ENCODE results near the gene ITPK1.
A peak's percentile ranks its signal among the peaks of the same experiment; 100 is the strongest.

The ITPK1 gene

DNA sequence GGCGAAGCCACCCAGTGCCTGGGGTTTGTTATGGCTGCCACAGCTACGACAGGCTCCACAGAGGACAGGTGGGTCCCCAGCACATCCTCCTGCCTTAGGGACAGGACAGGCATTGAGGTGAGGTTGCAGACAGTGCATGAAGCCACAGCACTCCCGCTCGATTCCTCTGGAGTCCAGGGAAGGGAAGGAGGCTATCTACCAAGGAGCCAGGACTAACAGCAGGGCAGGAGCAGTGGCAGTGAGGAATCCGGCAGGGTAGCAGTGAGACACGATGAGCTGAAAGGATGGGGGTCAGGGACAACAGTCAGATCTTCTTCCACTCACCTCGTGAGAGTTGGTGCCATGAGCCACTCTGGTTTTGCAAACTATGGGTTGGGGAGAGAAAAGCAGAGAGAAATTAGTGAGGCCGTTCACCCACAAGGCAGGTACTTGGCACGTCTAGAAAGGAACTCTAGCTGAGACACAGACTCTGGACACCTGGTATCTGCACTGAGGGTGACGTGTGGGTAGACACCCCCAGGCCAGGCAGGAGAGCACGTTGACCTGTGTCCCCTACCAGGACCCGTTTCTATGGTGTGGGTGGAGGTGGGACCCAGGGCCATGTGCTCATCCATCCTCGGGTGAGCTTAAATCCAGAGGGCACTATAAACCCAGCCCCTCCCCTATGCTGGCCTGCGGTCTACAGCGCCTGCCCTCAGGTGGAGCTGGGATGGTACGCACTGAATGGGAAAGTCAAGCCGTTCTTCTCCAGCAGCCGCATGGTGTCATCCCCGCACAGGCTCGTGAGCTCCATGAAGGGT is 153.5 kb downstream of the ITPK1 start:
- no peak for DNase-seq

DNA sequence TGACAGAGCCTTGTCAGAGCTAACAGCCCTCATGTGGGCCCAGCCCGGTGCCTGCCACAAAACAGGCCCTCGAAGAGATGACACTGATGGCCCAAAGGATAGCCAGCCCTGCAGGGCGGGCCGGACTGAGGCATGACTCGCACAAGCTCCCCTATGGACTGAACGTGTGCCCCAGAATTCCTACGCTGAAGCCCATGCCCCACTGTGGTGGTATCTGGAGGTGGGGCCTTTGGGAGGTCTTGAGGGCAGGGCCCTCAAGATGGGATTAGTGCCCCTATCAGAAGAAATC is 154.2 kb downstream of the ITPK1 start:
- DNase-seq = no peak

DNA sequence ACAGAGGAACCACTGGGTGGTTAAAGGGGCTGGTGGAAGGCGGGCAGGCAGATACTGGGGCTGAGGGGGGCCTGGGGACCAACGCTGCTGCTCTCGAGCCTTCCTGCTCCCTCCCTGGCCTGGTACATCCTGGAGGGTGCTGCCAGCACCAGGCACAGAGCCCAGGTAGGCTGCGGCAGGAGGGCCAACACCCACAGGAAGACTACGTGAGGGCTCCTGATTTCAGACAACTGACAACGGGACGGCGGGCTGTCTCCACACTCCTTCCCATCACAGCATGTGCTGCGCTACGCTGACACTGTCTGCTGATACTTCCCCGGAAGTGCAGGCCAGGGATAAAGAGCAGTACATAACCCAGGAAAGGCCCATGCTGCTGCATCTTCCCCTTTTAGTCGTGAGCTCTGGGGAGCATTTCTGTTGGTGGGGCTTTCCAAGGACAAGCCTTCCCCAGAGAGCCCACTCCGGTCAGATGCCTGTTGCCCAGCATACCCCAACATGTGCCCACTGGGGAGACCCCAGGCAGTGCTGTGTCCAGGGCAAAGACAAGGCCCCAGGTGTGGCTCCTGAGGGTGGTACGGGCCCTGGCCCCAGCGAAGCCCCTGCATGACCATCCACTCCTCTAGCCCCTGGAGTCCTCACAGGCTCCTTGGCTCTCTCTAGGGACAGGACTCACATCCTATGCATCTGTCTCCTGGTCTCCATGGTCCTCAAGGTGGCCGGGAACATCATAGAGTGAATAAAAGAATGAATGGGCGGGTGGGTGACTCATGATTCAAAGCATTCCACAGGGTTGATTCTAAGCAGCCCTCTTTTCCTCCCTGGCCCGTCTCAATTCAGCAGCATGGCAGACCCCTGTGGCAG is 154.8 kb downstream of the ITPK1 start:
- no peak for DNase-seq

DNA sequence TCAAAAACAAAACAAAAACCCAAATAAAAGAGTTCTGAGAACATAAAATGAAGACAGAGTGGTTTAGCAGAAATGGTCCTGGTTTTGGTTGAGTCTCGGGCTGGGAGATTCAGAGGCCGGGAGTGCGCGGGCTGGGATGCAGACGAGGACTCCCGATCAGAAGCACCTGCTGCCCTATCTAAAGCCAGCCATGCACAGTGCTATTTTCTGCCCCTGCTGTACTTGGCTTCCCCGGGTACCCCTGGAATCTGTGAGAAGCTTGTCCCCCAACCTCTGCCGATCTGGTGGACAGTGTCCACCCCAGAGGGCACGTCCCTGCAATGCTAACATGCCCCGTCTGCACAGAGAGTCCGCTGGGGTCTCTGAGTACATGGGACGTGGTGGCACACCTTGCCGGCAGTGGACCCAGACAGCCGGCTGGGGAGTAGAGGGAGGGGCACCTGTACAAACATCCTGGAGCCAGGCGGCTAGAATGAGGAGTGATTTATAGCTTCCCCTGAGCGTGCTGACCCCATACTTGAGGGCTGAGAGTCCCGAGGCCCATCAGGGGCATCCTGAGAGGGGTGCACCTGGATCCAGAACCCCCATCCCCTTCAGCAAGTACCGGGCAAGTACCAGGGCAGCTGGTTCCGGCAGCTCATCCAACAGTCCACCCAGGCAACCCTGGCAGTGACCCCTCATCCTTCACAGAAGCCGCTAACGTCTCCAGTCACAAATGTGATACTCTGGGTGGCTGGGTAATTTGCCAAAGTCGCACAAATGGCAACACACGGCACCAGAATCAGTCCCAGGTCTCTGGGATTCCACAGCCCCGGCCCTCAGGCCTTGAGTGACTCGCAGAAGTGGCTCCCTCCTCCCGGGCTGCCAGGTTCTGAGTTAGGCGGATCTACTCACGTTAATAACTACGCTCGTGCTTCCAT is 155.7 kb downstream of the ITPK1 start:
- DNase-seq = no peak

DNA sequence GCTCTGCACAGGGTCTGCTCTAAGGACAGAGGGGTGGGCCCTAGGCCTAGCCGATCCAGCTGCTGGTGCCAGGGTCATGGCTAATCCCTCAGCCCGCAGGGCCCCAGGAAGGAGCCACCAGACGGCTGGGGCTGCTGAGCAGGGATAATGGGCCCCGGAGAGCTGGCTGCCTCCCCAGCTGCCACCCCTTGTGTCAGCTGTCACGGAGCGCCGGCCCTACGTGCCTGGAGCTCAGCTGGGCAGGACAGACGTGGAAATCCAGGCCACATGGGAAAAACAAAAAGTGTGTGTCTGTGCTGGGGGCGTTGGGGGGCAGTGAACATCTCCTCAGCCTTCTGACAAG is 156.6 kb downstream of the ITPK1 start:
- no peak for DNase-seq

DNA sequence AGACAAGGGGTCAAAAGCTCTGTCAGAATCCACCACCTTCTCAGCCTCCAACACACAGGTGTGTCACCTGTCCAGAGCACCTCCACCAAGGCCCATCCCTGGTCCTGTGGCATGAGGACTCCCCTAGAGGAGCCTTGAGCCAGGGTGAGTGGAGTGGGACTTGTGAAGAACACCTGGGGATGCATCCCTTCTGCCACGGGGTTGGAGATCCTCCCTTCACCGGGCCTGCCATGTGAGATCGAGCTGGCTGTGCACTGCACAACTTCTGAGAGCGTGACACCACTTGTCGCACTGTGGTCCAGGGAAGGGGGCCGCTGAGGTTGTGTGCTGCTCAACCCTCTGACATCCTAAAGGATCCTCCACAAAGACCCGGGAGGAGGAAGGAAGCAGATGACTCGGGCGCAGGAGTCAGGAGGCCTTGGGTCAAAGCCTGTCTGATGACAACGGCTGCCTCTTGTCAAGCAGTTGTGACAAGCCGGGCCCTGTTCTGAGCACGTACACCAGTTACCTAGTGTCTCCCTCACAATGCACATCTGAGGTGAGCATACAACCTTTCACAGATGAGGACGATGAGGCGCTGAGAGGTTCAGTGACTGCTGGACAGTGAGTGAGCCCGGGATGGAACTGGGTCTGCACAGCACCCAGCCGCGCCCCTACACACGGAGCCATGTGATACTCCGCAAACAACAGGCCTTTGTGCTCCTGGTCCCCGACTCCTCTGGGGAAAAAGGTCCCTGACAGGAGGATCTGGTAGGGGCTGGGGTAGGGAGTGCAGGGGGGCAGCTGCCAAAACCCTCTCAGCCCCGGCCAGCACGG is 157.1 kb downstream of the ITPK1 start:
- no peak for DNase-seq

DNA sequence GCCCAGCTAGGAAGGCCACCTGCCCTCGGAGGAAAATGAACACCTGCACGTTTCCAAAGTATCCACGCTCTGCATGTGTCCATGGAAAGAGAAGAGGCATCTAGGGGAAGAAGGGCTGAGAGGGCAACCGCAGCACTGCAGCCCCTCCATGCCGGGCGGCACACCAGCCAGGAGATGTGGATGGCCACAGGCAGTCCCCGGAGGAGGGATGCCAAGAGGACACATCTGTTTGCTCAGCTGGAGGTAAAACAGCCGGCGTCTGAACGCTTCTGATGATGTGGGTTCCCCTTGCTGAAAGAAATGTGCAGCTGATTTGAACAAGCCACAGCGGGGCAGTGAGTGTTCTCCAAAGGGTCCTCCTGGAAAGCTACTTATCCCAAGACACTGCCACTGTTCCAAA is 158.8 kb downstream of the ITPK1 start:
- DNase-seq = no peak

DNA sequence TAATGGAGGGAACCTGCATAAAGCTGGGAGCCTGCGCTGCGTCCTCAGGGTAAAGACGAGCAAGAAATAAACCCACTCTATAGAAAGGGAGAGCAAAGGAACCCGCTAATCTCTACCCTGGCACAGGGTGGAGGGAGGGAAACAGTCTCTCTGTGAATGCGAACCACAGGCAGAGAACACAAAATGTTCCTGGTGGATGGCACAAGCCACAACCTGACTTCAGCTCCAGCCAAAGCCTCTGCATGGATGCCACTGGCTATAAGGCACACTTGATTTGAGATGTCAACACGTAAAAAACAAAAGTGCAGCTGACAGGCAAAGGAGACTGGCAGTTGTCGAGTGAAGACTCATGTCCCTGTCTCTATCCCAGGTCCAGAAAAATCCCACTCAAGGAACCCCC is 160.3 kb downstream of the ITPK1 start:
- DNase-seq = no peak

DNA sequence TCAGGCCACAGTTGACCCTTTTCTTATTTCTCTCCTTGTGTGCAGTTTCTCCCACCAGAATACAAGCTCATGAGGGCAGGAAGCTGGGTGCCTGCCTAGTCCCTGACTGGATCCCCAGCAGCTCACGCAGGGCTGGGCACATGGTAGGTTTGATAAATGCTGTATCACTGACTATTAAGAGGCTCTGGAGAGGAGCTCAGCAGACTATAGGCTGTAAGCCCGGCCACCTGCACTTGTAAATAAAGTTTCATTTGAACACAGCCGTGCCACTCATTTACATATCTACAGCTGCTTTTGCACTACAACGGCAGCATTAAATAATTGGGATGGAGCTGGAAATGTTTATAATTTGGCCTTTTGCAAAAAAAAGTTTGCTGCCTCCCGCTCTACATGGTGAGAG is 160.8 kb downstream of the ITPK1 start:
- DNase-seq = no peak

DNA sequence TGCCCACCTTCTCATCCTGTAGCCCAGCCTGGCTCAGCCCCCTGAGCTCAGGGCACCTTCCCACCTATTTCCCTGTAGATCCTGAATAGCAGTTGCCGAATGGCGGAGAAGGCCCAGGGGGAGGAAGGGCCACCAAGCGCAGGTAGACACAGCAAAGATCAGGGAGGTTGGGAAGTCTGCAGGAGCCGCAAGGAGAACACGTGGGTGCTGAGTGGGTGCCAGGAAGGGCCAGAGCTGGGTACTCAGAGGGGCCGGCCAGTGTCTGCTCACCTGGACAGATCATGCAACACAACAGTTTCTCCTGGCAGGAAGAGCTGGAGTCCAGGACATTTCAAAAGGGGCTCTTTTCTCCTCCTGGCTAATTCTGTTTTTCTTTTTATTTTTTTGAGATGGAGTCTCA is 162.2 kb downstream of the ITPK1 start:
- no peak for DNase-seq

DNA sequence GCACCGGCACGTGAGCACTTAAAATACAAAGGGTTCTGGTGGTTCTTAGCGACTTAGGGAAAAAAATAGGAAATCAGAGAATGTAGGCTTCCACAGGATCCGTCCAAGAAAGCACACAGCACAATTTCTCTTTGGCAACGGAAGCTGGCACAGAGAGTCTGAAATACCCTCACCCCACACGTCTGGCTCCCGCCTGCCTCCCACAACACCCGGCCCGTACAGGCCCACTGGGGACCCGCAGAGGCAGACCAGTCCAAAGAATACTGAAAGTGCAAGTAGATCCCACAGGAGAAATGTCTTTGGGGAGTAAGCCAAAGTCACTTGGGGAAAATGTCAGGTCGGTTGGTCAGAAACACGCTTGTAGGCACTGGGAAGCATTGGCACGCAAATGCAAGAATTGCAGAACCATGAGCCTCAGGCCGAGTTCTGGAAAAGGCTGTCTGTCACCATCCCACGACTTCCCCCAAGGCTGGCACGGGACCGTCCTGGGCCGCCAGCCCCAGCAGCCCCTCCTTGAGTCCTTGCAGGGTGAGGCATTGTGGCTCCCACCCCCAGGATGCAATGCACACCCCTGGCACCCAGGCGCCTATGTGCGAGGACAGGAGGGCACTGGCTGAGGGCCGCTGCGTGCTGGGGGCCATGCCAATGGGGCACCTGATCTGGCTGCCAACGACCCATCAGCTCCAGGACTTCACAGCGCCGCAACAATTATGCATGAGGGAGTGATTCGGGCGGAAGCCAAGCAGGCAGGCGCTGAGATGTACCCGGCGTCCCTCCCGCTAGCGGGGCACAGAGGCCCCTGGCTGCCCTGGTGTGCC is 163.0 kb downstream of the ITPK1 start:
- no peak for DNase-seq

DNA sequence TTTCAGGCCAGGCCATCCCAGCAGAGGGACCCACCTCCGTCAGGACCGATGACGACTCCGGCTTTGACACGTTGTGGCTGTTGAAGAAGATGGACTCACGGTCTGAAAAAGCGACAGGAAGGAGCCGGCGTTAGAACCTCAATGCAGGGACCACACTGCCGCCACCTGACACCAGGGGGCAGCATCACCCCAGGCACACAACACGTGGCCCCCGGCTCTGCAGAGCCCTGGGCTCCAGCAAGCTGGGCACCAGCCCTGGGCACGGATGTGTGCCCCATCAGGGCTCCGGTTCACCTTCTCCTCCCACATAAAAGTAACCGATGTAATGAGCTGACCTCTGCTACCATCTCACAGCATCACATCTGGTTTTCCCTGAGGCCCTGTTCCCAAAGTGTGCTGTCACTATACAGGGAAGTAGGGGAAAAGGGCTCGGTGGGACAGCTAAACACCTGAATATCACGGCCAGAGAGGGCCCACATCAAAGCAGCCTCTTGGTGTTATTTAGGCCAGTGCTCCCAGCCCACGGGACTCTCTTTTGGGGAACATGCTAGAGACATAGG is 163.7 kb downstream of the ITPK1 start:
- DNase-seq = peak; percentile 87

DNA sequence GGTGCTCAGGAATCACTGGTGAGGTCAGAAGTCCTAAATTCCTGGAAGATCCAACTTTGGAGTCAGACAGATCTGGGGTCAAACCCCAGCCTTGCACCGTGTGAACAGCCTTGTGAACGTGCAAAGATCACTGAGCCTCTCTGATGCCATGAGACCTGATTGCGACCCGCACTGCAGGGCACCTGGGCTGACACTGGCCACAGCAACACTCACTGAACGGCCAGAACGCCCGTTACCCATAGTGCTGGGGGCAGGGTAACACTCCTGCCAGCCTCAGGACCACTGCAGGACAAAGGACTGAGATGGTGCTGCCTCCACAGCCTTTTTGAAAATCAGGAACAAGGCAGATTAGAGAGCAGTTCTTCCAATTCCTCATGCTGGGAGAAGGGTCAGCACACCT is 164.5 kb downstream of the ITPK1 start:
- DNase-seq = no peak

DNA sequence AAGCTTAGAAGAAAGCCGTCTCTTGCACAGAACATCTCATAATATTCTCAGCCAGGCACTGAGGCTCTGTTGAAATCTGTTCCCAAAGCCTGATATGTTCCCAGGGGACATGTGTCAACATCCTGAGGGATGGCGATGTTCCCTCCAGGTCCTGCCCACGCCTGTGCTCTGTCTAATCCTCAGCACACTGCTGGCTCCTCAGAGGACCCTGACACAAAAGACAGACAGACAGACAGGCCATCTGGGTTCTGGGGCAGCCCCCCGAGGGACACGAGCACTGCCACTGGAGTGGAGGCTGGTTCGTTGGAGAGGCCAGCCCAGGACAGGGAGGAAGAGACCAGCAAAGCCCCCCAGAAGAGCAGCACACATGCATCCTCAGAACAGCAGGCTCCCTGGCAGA is 165.0 kb downstream of the ITPK1 start:
- no peak for DNase-seq

DNA sequence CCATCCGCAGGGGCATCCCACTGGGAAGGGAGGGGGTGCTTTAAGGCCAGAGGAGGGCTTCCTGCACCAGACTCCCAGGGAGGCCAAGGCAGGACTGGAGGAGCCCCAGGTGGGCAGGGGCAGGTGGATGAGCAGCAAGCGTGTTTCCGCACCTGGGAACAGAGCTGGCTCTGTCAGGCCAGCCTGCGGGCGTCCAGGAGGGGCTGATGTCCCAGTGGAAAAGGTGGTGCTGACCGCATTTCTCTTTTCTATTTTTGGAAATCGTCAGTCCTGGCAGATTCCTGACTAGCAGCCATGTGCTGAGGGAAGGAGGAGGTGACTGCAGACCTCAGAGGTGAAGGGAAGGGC is 165.6 kb downstream of the ITPK1 start:
- DNase-seq = no peak

DNA sequence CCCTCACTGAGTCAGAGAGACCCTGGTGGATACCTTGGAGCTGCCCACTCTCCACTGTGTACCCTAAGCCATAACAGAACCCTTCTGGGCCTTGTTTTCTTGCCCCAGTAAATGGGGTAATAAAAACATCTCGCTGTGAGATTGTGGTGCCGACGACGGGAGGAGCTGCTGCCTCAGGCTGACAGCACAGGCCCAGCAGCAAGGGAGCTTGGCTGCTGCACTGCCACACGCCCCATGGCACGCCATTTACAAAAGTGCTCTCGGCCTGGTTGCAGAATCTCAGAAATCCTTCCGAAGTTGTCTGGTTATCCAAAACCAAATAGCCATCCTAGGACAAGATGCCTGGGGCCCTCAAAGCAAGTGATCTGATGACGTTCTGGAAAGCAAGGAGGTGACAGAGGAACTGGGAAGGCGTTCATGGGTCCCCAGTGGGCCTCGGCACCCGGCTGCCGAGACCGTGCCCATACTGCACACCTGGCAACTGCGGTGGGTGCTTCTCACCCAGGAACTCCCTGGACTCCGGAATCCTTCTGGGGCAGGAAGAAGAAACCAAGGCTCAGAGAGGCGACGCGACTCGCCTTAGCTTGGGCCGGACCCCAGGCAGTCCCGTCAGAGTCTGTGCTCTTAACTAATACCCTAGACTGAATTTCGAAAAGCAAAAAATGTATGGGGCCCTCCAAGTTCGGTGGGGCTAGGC is 166.1 kb downstream of the ITPK1 start:
- no peak for DNase-seq

DNA sequence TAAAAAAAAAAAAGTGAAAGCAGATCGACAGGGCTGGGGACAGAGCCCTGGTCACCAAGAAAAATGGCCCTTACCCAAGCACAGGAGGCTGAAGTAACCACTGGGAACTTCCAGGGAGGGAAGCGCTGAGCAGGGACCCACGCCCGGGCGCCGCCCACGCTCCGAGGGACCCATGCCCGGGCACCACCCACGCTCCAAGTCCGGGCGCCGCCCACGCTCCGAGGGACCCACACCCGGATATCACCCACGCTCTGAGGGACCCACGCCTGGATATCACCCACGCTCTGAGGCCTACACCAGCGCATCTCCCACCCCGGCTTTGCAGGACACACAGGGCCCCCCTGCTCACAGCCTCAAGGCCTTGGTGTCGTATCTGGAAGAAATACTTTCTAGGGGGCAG is 167.1 kb downstream of the ITPK1 start:
- no peak for DNase-seq

DNA sequence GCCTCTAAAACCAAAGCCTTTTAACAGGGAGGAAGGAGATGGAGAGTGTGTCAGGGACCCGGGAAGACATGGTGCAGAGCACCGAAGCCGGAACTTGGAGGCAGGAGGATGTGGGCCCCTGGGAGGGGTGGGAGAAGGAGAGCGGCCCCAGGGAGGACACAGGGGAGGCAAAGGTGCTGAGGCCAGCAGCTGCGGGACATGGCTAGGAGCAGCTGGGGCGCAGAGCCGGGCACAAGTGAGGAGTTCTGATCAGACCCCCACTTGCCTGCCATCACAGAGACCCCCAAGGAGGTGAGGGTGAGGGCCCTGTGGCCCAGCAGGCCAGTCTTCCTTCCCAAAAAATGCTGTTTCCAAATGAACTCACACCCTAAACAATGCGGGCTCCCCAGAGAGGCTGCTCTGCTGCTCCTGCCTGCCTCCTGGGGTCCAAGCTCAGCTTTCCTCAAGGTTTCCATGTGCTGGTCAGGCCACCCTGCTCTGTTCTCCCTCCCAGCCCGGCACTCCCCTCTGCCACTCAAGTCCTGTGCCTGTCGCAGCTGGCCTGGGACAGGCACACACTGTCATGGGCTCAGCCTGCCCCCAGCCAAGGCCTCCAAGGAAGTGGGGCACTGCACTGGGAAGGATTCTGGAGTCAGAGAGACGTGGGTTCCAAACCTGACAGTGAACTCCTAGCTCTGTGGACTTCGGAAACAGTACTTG is 168.7 kb downstream of the ITPK1 start:
- no peak for DNase-seq

DNA sequence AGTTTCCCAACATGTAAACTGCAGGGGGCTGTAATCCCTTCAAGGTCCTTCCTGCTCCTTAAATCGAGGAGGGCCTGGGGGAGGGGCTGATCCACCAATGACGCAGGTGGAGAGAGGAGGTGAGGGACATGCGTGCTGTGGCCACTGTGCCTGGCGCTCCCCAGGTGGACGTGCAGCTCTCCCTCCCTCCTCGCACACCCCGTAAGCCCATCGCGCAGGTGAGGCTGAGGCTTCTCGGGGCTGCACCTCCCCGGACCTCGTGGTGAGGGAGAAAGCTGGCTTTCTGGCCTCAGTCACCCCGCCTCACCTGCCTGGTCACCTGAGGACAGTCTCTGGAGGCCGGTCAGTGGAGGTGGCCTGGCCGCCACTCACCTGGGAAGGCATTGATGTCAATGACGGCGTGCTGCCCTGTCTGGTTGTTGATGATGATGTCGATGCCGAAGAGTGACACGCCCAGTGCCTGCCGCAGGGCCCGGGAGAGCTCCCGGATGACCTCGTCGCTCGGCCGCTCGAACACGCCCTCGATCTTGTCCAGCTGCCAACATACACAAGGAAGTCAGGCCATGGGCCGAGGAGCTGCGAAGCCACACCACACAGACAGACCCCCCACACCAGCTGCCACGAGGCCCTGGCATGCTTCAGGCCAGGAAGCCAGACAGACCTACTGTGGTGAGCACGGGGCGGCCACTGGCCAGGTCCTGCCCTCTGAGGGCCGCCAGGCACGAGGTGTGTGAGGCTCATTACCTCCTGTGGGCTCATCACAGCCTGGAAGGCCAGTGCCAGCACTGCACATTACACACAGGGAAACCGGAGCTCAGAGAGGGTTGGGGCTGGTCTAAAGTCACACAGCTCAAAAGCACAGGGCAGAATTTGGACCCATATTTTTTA is 169.5 kb downstream of the ITPK1 start:
- no peak for DNase-seq
